ENCODE measurements around the gene BCOR.

The BCOR gene

GRCh38 chrX:40111868-40112267 lies 14.1 kb upstream of the BCOR start:
- no peak for DNase-seq

- DNase-seq: no peak
Measured at GRCh38 chrX:40109288-40110008, 11.7 kb upstream of the BCOR start.

GRCh38 chrX:40108959-40109287 lies 11.2 kb upstream of the BCOR start:
- peak; percentile 47 for DNase-seq

GRCh38 chrX:40108162-40108958 lies 10.6 kb upstream of the BCOR start:
- DNase-seq: peak; percentile 50

- DNase-seq: no peak
Measured at GRCh38 chrX:40107291-40108161, 9.8 kb upstream of the BCOR start.

GRCh38 chrX:40106676-40107290 lies 9.0 kb upstream of the BCOR start:
- DNase-seq: no peak

- DNase-seq: no peak
Measured at GRCh38 chrX:40105835-40106675, 8.3 kb upstream of the BCOR start.

- no peak for DNase-seq
Measured at GRCh38 chrX:40104985-40105834, 7.5 kb upstream of the BCOR start.

- no peak for DNase-seq
Measured at GRCh38 chrX:40104630-40104984, 6.8 kb upstream of the BCOR start.

- DNase-seq: no peak
Measured at GRCh38 chrX:40103565-40104323, 6.0 kb upstream of the BCOR start.

- DNase-seq: no peak
Measured at GRCh38 chrX:40102393-40103381, 4.9 kb upstream of the BCOR start.

GRCh38 chrX:40101430-40101802 lies 3.7 kb upstream of the BCOR start:
- no peak for DNase-seq

GRCh38 chrX:40100537-40101429 lies 3.0 kb upstream of the BCOR start:
- no peak for DNase-seq

- no peak for DNase-seq
Measured at GRCh38 chrX:40100141-40100536, 2.4 kb upstream of the BCOR start.

- no peak for DNase-seq
Measured at GRCh38 chrX:40099055-40099958, 1.5 kb upstream of the BCOR start.

- DNase-seq: no peak
Measured at GRCh38 chrX:40098264-40099054, 701 bp upstream of the BCOR start.
